Activated CD4-positive, alpha-beta T cell treated with anti-CD3 and anti-CD28 coated beads for 36 hours (primary cell): ENCODE results near the gene PDGFB. TPM values are rescaled to one million over a fixed set of nuclear protein-coding genes. Genes with fewer than 3 reads are reported as not detected.

Source experiments
- ATAC-seq: fragments of 200-7000 bp; cut with Tn5 transposase; one replicate; pipeline ENCODE4 v1.10.0; 2021; ENCODE audit warnings: mild to moderate bottlenecking, moderate library complexity
- CTCF ChIA-PET: fragments of 350-600 bp; sonication (Branson Sonifier 250); formaldehyde crosslinking; loops from one replicate; lab custom pipeline; 2021; ENCODE audit warnings: antibody characterized with exemption; lab: Charles Lee
- POLR2A ChIA-PET: fragments of 350-600 bp; sonication (Branson Sonifier 250); formaldehyde crosslinking; loops from one replicate; lab custom pipeline; 2021; ENCODE audit warnings: antibody characterized with exemption, inconsistent platforms; lab: Charles Lee
- DNase-seq: peaks from one replicate; pipeline ENCODE4 v3.0.0-alpha.2; 2020
- H3K27ac Mint-ChIP-seq: one replicate; pipeline ENCODE4 v1.8.0; 2021; ENCODE audit warnings: mixed read lengths
- H3K27me3 Mint-ChIP-seq: one replicate; pipeline ENCODE4 v1.8.0; 2021; ENCODE audit warnings: mixed read lengths
- H3K36me3 Mint-ChIP-seq: one replicate; pipeline ENCODE4 v1.8.0; 2021; ENCODE audit warnings: low read depth, mixed read lengths
- H3K4me1 Mint-ChIP-seq: one replicate; pipeline ENCODE4 v1.8.0; 2021; ENCODE audit warnings: mixed read lengths
- H3K4me3 Mint-ChIP-seq: one replicate; pipeline ENCODE4 v1.8.0; 2021; ENCODE audit warnings: mild to moderate bottlenecking, moderate library complexity, mixed read lengths
- H3K9me3 Mint-ChIP-seq: one replicate; pipeline ENCODE4 v1.8.0; 2021; ENCODE audit warnings: low read depth, mixed read lengths
- intact Hi-C, 2 experiments: fragments of 100-400 bp; cut with DNase I in 1 of 2; cut with micrococcal nuclease in 1 of 2; formaldehyde crosslinking; loops; one replicate each; pipeline versions ENCODE4 v1.14.2 to v1.15.1; 2022 to 2024; cut with DNase I, micrococcal nuclease
- total RNA-seq, 2 experiments: library from RNA; stranded (reverse); gene quantifications; one replicate each; pipeline ENCODE4 v1.2.3, GENCODE V29; 2021

PDGFB gene
- total RNA-seq, 2 experiments from 2014 or later, result 2.5 to 3.4 TPM

DNA sequence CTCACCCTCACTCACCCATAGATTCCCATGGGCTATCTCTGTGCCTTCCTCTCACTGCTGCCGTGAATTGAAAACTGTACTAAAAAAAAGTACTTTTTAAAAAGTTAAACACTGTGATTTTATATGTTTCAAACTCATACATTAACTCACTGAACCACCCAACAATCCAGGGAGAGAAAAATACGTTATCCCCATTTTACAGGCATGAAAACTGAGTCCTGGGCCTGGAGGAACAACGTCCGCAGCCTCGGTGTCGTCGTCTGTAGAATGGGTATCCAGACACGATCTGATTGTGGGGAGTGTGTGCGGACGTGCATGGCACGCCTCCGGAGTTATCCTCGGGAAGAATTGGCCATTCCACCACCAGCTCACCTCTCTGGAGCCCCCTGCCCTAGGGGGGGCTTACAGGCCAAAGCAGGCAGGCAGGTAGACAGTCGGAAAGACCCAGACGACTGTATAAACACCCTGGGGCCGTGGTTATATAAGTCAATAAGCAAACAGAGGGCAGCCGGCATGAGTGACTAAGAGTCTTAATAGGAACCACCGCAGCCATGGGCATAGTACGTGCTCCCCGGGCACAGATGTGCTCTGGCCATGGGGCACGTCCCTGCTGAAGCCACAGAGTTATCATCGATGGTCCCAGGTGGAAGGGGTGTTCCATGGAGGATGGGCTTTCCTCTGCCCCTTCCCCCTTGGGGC lies 7.1 kb upstream of the PDGFB start:
- ATAC-seq, result no peak
- H3K27me3 Mint-ChIP-seq, result peaks cover 19% of the 10 kb centered on the region
- POLR2A ChIA-PET, result no interaction called here

DNA sequence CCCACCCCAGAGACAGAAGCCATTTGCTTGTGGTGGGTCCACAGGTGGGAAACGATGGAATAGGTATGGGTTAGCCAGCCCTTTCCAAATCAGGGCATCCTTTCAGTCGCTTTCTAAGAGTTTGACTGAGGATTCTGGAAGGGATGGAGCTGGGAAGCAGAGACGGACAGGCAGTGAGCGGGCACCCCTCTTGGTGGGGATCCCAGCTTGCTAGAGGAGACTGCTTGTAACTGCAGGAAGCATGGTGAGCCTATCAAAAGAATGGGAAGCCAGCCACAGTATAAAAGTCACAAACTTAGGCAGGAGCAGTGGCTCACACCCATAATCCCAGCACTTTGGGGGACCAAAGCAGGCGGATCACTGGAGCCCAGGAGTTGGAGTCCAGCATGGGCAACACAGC lies 6.1 kb upstream of the PDGFB start:
- POLR2A ChIA-PET, result no interaction called here
- intact Hi-C loops, result no loop called here
- Mint-ChIP-seq H3K27ac (no peak overlapping the region), H3K27me3 (peaks cover 23% of the 10 kb centered on the region), H3K4me1 (peaks cover 24% of the 10 kb centered on the region), H3K4me3 (no peak overlapping the region), H3K36me3 (no peaks in the 10 kb centered on the region), H3K9me3 (no peaks in the 10 kb centered on the region)
- CTCF ChIA-PET, result no interaction called here
- no peak for ATAC-seq
- no peak for DNase-seq

More for the DNA sequence above, 7.1 kb upstream of the PDGFB start:
- no peaks in the 10 kb centered on the region for H3K9me3 Mint-ChIP-seq
- no peaks in the 10 kb centered on the region for H3K36me3 Mint-ChIP-seq
- no peak for DNase-seq
- CTCF ChIA-PET, result interaction anchor here (0.9 kb wide), 1 partner anchor 80 kb away, joined by 4 read pairs; no protein-coding TSS in a partner anchor
- peaks cover 24% of the 10 kb centered on the region for H3K4me1 Mint-ChIP-seq
- H3K27ac Mint-ChIP-seq, result no peak overlapping the region
- H3K4me3 Mint-ChIP-seq, result no peak overlapping the region
- intact Hi-C loops, result no loop called here

DNA sequence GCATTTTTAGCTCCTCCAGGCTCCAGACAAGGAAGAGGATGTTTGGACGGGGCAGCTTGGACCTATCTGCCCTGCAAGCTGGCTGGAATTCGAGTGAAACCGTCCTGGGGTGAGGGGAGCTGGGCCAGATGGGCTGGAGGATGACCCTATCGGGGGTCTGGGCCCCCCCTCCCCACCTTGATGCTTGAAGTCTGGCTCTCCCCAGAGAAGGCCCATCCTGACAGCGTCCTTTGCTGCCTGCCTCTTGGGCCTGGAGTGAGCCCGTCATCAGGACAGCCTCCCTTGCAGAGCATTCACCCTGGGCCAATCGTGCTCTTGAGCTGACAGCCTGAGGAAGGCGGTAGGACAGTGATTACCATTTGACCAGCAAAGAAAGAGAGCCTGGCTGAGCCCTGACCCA lies 5.3 kb upstream of the PDGFB start:
- ChIA-PET POLR2A (no interaction called here), CTCF (no interaction called here)
- DNase-seq (no peak), ATAC-seq (no peak)
- Mint-ChIP-seq H3K27ac (no peak overlapping the region), H3K27me3 (peaks cover 24% of the 10 kb centered on the region), H3K9me3 (no peaks in the 10 kb centered on the region), H3K4me3 (no peak overlapping the region), H3K4me1 (peaks cover 22% of the 10 kb centered on the region), H3K36me3 (no peaks in the 10 kb centered on the region)
- intact Hi-C loops, result no loop called here

DNA sequence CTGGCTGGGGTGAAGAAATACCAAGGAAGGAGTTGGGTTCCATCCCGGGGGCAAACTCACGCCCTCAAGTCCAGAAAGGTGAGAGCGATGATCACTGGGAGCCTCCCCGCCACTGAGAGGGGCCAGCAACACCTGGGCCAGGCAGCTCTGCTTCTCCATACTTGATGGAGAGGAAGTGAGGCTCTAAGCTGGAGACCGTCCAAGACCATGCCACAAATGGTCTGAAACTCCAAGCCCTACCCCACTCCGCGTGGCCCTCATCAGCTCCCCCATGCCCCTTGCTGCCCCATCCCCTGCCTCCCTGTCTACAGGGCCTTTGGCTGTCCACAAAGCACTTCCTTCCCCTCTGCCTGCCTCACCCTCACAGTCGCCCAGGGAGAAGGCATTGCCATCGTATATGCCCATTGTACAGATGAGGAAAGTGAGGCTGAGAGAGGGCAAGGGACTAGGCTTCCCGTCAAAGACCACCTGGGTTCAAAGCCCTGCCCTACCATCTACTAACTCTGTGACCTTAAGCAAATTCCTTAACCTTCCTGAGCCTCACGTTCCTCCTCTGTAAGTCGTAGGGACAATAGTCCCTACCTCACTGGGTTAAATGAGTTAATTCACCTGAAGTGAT lies 4.4 kb upstream of the PDGFB start:
- Mint-ChIP-seq H3K9me3 (no peaks in the 10 kb centered on the region), H3K36me3 (no peaks in the 10 kb centered on the region), H3K27me3 (peaks cover 25% of the 10 kb centered on the region), H3K27ac (peak overlapping the region; percentile 42), H3K4me3 (no peak overlapping the region), H3K4me1 (peaks cover 15% of the 10 kb centered on the region)
- ChIA-PET CTCF (interaction anchor here (0.7 to 1.1 kb wide), 2 partner anchors 13 to 1103 kb away, joined by 3 read pairs; no protein-coding TSS in a partner anchor), POLR2A (no interaction called here)
- ATAC-seq (no peak), DNase-seq (no peak)
- intact Hi-C loops, result no loop called here

DNA sequence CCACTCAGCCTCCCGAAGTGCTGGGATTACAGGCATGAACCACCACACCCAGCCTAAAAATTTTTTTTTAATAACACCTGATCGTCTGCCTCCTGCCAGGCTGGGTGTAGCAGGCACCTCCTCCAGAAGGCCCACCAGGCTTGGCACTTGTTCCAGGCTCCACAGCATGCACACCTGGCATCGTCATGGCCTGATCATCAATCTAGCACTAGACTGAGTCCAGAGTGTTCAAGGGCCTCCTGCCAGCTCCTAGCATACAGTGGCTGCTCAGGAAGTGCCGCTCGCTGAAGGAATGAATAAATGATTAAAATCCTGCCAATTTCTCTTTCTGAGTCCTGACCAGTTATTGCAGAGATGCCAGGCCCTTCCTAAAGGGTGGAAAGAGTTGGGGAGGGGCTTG lies 3.5 kb upstream of the PDGFB start:
- POLR2A ChIA-PET, result no interaction called here
- no peaks in the 10 kb centered on the region for H3K36me3 Mint-ChIP-seq
- ATAC-seq (no peak), DNase-seq (no peak)
- H3K27ac Mint-ChIP-seq, result no peak overlapping the region
- intact Hi-C loops, result no loop called here
- H3K9me3 Mint-ChIP-seq, result no peaks in the 10 kb centered on the region
- H3K4me3 Mint-ChIP-seq, result no peak overlapping the region
- peaks cover 26% of the 10 kb centered on the region for H3K27me3 Mint-ChIP-seq
- H3K4me1 Mint-ChIP-seq, result peaks cover 18% of the 10 kb centered on the region
- CTCF ChIA-PET, result no interaction called here

DNA sequence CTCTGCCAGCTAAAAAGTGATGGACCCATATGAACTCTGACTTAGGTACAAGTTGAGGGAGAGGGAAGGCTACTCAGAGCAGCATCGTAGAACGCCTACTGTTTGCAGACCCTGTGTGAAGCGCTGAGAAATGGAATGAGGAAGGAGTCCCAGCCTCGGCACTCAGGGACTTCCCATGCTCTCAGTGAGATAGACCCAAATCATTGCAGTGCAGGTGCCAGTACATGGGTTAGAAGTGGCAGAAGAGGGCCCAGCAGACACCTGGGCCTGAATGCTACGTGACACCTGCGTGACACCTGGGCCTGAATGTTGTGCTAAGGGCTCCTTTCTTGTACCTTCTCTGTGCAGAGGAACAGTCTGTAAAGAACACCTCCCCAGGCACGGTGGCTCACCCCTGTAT lies 2.6 kb upstream of the PDGFB start:
- ChIA-PET POLR2A (no interaction called here), CTCF (no interaction called here)
- H3K36me3 Mint-ChIP-seq, result no peaks in the 10 kb centered on the region
- H3K4me3 Mint-ChIP-seq, result no peak overlapping the region
- ATAC-seq (no peak), DNase-seq (no peak)
- H3K27me3 Mint-ChIP-seq, result peaks cover 26% of the 10 kb centered on the region
- H3K27ac Mint-ChIP-seq, result no peak overlapping the region
- H3K4me1 Mint-ChIP-seq, result peaks cover 14% of the 10 kb centered on the region
- H3K9me3 Mint-ChIP-seq, result no peaks in the 10 kb centered on the region
- intact Hi-C loops, result no loop called here

DNA sequence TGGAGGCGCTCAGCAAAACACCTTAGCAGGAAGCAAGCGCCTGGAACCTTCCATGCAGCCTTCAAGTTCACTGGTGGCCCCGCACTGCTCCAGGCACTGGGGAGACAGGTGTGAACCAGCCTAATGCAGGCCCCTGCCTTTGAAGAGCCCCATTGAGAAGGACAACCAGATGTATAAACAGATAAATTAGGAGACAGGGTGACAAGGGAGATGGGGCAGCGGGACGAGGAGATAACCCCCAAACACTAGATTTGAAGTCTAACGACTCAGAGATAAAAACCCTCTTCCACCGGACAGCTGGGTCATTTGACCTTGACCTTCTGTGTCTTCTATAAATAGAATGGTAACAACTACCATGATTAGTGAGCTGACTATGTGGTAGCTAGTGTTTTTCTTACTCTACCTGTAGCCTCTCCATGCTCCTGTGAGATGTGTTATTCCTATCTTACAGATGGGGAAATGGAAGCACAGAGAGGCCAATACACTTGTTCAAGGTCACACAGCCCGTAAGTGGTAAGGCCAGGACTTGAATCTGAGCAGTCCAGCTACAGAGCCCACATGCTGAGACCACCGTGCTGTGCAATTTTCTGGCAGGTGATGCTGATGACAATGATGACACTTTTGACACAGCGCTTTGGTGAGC lies 2.0 kb upstream of the PDGFB start:
- Mint-ChIP-seq H3K4me3 (no peak overlapping the region), H3K9me3 (no peaks in the 10 kb centered on the region), H3K27ac (no peak overlapping the region), H3K4me1 (peaks cover 14% of the 10 kb centered on the region), H3K36me3 (no peaks in the 10 kb centered on the region), H3K27me3 (peaks cover 22% of the 10 kb centered on the region)
- ATAC-seq (no peak), DNase-seq (no peak)
- ChIA-PET POLR2A (no interaction called here), CTCF (no interaction called here)
- intact Hi-C loops, result no loop called here

DNA sequence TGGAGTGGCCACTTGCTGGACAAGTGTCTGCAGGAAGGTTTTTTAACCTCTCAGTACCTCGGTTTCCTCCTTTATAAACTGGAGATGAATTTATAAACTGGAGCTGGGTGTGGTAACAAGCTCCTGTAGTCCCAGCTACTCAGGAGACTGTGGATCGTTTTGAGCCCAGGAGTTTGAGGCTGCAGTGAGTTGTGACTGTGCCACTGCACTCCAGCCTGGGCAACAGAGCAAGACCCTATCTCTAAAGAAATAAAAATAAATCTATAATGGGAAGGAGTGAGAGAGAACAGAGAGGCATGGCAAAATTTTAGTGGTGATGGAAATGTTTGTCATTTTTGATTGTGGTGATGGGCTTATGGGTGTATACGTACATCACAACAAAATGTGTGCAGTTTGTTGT lies 1.4 kb upstream of the PDGFB start:
- no peak for DNase-seq
- intact Hi-C loops, result no loop called here
- POLR2A ChIA-PET, result no interaction called here
- CTCF ChIA-PET, result no interaction called here
- H3K4me1 Mint-ChIP-seq, result peaks cover 20% of the 10 kb centered on the region
- no peaks in the 10 kb centered on the region for H3K36me3 Mint-ChIP-seq
- ATAC-seq, result no peak
- H3K9me3 Mint-ChIP-seq, result no peaks in the 10 kb centered on the region
- H3K27ac Mint-ChIP-seq, result no peak overlapping the region
- H3K27me3 Mint-ChIP-seq, result peaks cover 25% of the 10 kb centered on the region
- H3K4me3 Mint-ChIP-seq, result no peak overlapping the region

DNA sequence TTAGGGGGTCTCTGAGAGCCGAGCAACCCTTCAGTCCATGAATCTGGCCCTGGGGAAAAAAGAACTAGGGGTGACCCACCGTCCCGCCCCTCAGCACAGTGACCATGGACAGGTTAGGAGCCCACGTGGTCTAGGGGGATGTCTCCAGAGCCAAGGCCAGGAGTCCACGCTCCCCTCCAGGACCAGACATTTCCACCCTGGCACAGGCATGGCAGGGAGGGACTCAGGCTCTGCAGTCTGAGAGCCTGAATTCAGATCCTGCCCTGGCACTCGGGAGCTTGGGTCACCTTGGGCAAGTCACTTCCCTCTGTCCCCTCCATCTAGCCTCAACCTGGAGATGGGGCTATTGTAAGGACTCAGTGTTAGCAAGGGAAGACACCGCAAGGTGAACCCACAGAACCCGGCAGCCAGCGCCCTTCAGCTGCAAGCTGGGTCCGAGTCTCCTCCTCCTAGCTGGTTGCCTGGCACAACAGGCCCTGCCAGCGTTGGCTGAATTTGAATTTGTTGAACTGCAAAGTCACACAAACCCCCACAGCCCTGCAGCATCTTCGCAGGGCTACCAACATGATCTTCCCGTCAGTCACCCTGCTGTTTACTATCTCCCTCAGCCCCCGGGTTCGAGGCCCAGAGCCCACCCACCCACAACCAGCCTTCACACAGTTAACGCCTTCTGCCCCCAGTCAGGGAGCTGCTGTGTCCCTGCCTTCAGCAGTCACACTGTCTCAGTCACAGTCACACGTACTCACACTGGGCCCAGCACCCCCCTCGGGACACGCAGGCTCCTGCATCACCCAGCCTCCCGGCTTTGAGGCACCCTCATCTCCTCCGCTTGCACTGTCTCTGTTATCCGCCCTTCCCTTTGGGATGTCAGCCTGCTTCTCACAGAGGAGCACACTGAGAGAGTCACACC lies 603 bp upstream of the PDGFB start:
- ChIA-PET CTCF (interaction anchor here (1.0 kb wide), 1 partner anchor 9 kb away, joined by 3 read pairs; no protein-coding TSS in a partner anchor), POLR2A (no interaction called here)
- H3K4me1 Mint-ChIP-seq, result peaks cover 29% of the 10 kb centered on the region
- DNase-seq (no peak), ATAC-seq (no peak)
- H3K9me3 Mint-ChIP-seq, result no peaks in the 10 kb centered on the region
- intact Hi-C loops, result no loop called here
- H3K27ac Mint-ChIP-seq, result no peak overlapping the region
- no peaks in the 10 kb centered on the region for H3K36me3 Mint-ChIP-seq
- peak overlapping the region; percentile 63 for H3K4me3 Mint-ChIP-seq
- H3K27me3 Mint-ChIP-seq, result peaks cover 25% of the 10 kb centered on the region

DNA sequence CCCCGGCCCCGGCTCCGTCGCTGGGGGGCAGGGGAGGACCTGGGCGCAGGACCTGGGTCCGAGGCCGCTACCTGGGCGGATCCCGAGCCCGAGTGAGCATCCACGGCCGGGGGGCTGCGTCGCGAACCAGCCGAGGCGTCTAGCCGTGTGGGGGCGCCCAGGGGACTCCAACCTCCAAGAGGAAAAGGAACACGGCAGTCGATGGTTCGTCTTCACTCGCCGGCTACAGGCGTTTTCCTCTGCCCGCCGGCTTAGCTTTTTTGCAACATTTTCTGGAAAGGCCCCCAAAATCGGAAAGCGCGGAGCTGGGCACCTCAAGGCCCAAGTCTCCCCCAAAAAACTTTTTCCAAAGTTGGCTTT lies 666 bp downstream of the PDGFB start:
- ATAC-seq, result no peak
- no peak overlapping the region for H3K27ac Mint-ChIP-seq
- POLR2A ChIA-PET, result no interaction called here

More for the DNA sequence above, 666 bp downstream of the PDGFB start:
- H3K4me3 Mint-ChIP-seq, result peak overlapping the region; percentile 63
- CTCF ChIA-PET, result interaction anchor here (1.0 kb wide), 1 partner anchor 8 kb away, joined by 3 read pairs; no protein-coding TSS in a partner anchor
- no peaks in the 10 kb centered on the region for H3K36me3 Mint-ChIP-seq
- intact Hi-C loops, result no loop called here
- H3K9me3 Mint-ChIP-seq, result no peaks in the 10 kb centered on the region
- H3K27me3 Mint-ChIP-seq, result peaks cover 23% of the 10 kb centered on the region
- DNase-seq, result peak; percentile 33
- H3K4me1 Mint-ChIP-seq, result peaks cover 38% of the 10 kb centered on the region
